Measurements from ENCODE around the gene PPM1H. TPM values are rescaled to one million over a fixed set of nuclear protein-coding genes. Genes with fewer than 3 reads are reported as not detected.

Gene PPM1H
- total RNA-seq, 3 donors from 2014 or later = 4.9 to 6.1 (median 5.8) TPM

DNA sequence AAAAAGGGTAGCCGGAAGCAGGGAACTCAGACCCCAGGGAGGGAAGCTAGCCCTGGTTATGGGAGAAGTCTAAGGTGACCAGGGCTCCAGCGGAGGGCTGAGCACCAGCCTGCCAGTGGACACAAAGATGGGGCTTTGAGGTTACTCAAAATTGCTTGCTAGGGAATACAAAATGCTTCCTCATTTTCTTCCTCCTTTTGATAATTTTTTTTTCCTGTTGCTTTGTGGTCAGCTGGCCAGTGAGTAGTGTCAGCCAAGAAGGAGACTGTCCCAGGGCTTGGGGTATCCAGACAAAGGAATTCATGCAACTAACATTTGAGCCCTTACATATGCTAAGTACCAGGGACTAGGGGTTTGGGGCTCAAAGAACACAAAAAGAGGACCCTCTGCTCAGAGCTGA lies 206.2 kb downstream of the PPM1H start:
- no peak overlapping the region for H3K4me3 ChIP-seq
- TF ChIP-seq, protein P1, sequence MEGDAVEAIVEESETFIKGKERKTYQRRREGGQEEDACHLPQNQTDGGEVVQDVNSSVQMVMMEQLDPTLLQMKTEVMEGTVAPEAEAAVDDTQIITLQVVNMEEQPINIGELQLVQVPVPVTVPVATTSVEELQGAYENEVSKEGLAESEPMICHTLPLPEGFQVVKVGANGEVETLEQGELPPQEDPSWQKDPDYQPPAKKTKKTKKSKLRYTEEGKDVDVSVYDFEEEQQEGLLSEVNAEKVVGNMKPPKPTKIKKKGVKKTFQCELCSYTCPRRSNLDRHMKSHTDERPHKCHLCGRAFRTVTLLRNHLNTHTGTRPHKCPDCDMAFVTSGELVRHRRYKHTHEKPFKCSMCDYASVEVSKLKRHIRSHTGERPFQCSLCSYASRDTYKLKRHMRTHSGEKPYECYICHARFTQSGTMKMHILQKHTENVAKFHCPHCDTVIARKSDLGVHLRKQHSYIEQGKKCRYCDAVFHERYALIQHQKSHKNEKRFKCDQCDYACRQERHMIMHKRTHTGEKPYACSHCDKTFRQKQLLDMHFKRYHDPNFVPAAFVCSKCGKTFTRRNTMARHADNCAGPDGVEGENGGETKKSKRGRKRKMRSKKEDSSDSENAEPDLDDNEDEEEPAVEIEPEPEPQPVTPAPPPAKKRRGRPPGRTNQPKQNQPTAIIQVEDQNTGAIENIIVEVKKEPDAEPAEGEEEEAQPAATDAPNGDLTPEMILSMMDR (IDR thresholded peaks at IDR 0.05) = no peak
- DNase-seq = no peak
- H3K4me1 ChIP-seq (ENCODE audit: low read depth) = peaks cover 9% of the 10 kb centered on the region
- no peak for ATAC-seq
- intact Hi-C loops (cut with DNase I, micrococcal nuclease) = no loop called here
- H3K36me3 ChIP-seq (ENCODE audit: low read depth) = no peaks in the 10 kb centered on the region
- H3K9me3 ChIP-seq = no peaks in the 10 kb centered on the region

DNA sequence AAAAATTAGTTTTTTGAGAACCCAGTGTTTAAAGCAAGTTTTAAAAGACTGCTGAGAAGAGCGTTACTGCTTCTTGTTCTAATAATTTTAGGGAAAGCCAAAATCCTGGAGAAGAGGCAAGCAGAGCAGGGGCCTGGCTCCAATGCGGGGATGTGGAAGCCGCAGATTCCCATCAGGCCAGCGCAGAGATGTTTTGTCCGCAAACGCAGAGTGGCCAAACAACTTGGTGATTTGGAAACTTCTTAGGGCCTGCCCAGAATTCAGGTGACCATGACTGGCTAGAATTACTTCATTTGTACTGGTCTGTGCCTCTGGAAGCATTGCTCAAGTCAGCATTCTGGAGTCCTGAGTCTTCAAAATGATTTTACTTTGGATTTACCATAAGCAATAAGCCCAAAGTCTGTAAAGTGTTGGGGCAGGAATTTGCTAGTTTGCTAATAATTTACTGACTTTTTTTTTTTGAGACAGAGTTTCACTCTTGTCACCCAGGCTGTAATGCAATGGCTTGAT lies 208.4 kb downstream of the PPM1H start:
- ATAC-seq (no peak), DNase-seq (no peak)
- TF ChIP-seq, protein P1 (IDR thresholded peaks at IDR 0.05) = no peak
- no peak overlapping the region for H3K4me3 ChIP-seq
- no peaks in the 10 kb centered on the region for H3K9me3 ChIP-seq
- H3K36me3 ChIP-seq (ENCODE audit: low read depth) = no peaks in the 10 kb centered on the region
- intact Hi-C loops (cut with DNase I, micrococcal nuclease) = no loop called here
- peaks cover 9% of the 10 kb centered on the region for H3K4me1 ChIP-seq (ENCODE audit: low read depth)

DNA sequence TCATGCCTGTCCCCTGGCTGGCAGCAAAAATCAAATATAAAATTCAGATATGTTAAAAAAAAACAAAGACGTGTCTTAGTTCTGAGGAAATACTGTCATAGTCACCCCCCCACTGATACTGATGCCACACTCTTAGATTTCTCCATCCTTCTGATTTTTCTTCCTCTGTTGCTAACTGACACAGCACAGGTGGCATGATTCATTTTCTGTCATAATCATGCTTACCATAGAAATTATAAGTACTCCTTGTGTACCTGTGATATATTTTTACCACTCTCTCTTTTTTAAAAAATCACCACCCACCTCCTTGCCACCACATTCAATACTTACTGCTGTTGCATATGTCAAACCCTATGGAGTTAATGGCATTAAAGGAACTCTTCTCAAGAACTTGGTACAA lies 209.2 kb downstream of the PPM1H start:
- TF ChIP-seq, protein P1 (IDR thresholded peaks at IDR 0.05) = no peak
- Histone ChIP-seq H3K36me3 (ENCODE audit: low read depth) (no peaks in the 10 kb centered on the region), H3K9me3 (no peaks in the 10 kb centered on the region), H3K4me1 (ENCODE audit: low read depth) (peaks cover 2% of the 10 kb centered on the region), H3K4me3 (no peak overlapping the region)
- intact Hi-C loops (cut with DNase I, micrococcal nuclease) = no loop called here
- no peak for ATAC-seq
- no peak for DNase-seq

DNA sequence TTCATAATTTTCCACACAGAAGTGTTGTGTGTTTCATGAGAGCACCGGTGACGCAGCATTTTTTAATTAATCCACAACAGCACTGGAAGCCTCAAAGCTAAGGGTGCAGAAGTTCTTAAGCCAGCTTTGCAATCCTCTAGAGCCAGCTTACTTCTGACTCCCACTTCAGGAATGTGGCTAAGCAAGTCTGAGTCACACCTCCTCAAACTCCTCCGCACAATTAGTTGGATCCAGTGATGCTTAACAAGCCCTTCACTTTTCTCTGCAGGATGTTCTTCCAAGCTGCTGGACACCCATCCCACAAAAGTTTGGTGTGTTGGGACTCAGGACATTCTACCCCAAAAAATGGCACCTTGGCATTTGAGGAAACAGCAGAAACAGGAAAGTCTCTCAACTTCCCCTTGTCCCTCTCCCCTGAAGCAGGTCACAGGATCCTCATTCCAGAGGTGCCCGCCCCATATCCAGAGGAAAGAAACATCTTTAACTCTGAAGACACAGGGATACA lies 210.0 kb downstream of the PPM1H start:
- peak in 1 of 3 donors; percentile 59 for DNase-seq
- peak; percentile 97 for ATAC-seq
- Histone ChIP-seq H3K4me3 (no peak overlapping the region), H3K4me1 (ENCODE audit: low read depth) (no peaks in the 10 kb centered on the region), H3K9me3 (no peaks in the 10 kb centered on the region), H3K36me3 (ENCODE audit: low read depth) (no peaks in the 10 kb centered on the region)
- TF ChIP-seq, protein P1 (IDR thresholded peaks at IDR 0.05) = no peak
- intact Hi-C loops (cut with DNase I, micrococcal nuclease) = no loop called here

DNA sequence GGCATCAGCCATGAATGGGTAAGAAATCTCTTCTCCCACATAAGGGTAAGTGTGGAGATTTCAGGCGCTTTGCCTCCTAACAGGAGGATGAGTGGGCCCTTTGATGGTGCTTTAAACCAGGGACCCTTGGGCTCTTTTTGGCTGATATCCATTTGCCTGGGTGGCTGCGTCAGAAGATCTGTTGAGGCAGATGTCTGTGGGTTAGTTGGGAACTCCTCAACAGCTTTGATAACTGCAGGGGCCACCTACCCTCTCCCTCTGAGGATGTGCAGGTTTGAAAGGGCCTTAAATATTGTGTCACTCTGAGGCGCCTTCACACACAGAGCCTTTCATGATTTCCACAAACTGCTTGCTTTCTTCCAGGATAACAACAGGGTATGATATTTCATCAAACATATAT lies 210.7 kb downstream of the PPM1H start:
- H3K4me3 ChIP-seq = no peak overlapping the region
- intact Hi-C loops (cut with DNase I, micrococcal nuclease) = no loop called here
- no peaks in the 10 kb centered on the region for H3K36me3 ChIP-seq (ENCODE audit: low read depth)
- no peaks in the 10 kb centered on the region for H3K9me3 ChIP-seq
- no peak for DNase-seq
- no peak for ATAC-seq
- H3K4me1 ChIP-seq (ENCODE audit: low read depth) = no peaks in the 10 kb centered on the region
- TF ChIP-seq, protein P1 (IDR thresholded peaks at IDR 0.05) = no peak
